Ovary (tissue), 3 donors: Measurements from ENCODE around the gene ROR2.

Source experiments
- EP300 ChIP-seq: sonication (generic); formaldehyde crosslinking; IDR thresholded peaks from one replicate; pipeline ENCODE4 v1.6.1; 2017; ENCODE audit warnings: antibody characterized with exemption
- POLR2A ChIP-seq: fragments of 450-650 bp; IDR thresholded peaks from one replicate; pipeline ENCODE4 v1.6.1; 2017; ENCODE audit warnings: antibody characterized with exemption, mild to moderate bottlenecking, moderate library complexity
- TF ChIP-seq, protein P1 (sequence below), 3 donors: fragments of 450-650 bp in 2 of 3; fragments of 200-600 bp in 1 of 3; IDR thresholded peaks; one replicate each; pipeline versions ENCODE4 v1.5.1 to v1.8.0; 2016 to 2022; ENCODE audit warnings: antibody characterized with exemption in 3 of 3, mild to moderate bottlenecking in 1 of 3
- donor health status: DM: no; HTN: no; CAD: no.

DNA sequence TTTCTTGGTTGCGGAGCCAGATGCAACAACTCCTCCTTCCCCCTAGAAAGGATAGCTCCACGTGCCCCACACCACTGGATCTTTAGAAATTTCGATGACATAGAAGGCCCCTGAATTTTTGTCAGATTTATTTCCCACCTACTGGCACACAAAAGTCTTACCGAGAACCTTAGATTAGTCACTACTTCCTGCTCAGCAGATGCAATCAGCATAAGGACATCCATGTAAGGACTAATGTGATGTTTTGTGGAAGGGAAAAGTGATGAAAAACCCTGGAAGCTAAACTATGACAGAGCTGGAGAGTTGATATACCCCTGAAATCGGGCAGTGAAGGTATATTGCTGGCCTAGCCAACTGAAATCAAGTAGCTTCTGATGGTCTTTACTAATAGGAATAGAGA lies 400.9 kb downstream of the ROR2 start:
- TF ChIP-seq POLR2A (no peak), EP300 (no peak)
- TF ChIP-seq, protein P1, sequence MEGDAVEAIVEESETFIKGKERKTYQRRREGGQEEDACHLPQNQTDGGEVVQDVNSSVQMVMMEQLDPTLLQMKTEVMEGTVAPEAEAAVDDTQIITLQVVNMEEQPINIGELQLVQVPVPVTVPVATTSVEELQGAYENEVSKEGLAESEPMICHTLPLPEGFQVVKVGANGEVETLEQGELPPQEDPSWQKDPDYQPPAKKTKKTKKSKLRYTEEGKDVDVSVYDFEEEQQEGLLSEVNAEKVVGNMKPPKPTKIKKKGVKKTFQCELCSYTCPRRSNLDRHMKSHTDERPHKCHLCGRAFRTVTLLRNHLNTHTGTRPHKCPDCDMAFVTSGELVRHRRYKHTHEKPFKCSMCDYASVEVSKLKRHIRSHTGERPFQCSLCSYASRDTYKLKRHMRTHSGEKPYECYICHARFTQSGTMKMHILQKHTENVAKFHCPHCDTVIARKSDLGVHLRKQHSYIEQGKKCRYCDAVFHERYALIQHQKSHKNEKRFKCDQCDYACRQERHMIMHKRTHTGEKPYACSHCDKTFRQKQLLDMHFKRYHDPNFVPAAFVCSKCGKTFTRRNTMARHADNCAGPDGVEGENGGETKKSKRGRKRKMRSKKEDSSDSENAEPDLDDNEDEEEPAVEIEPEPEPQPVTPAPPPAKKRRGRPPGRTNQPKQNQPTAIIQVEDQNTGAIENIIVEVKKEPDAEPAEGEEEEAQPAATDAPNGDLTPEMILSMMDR (IDR thresholded peaks at IDR 0.05): no peak
